NCI-H2227 treated with DMSO at 0.1 percent for 48 hours (cell line): ENCODE measurements around the gene ZSWIM8.
"Not testable (repeated sequence)": the region's sequence is repeated elsewhere in the genome, so short reads cannot be mapped to it uniquely, and the experiment has no call there.

ENCODE experiments used
- DNase-seq: peaks from one replicate; lab custom pipeline; 2025; lab: John Stamatoyannopoulos, UW

The ZSWIM8 gene

DNA sequence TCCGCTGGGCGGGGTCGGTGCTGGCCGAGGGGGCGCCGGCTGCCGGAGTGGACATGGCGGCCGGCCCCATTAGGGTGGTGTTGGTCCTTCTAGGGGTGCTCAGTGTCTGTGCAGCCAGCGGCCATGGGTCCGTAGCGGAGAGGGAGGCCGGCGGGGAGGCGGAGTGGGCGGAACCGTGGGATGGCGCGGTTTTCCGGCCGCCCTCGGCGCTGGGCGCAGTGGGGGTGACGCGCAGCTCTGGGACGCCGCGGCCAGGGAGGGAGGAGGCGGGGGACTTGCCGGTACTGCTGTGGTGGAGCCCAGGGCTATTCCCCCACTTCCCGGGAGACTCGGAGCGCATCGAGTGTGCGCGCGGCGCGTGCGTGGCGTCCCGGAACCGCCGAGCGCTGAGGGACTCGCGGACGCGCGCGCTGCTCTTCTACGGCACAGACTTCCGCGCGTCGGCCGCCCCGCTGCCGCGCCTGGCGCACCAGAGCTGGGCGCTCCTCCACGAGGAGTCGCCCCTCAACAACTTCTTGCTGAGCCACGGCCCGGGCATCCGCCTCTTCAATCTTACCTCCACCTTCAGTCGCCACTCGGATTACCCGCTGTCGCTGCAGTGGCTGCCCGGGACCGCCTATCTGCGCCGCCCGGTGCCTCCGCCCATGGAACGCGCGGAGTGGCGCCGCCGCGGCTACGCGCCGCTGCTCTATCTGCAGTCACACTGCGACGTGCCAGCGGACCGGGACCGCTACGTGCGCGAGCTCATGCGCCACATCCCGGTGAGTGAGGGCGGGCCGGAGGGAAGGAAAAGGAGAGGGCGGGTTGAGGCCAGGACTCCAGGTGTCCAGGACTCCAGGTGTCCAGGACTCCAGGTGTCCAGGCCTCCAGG lies 12.9 kb upstream of the ZSWIM8 start:
- DNase-seq = peak; percentile 60

DNA sequence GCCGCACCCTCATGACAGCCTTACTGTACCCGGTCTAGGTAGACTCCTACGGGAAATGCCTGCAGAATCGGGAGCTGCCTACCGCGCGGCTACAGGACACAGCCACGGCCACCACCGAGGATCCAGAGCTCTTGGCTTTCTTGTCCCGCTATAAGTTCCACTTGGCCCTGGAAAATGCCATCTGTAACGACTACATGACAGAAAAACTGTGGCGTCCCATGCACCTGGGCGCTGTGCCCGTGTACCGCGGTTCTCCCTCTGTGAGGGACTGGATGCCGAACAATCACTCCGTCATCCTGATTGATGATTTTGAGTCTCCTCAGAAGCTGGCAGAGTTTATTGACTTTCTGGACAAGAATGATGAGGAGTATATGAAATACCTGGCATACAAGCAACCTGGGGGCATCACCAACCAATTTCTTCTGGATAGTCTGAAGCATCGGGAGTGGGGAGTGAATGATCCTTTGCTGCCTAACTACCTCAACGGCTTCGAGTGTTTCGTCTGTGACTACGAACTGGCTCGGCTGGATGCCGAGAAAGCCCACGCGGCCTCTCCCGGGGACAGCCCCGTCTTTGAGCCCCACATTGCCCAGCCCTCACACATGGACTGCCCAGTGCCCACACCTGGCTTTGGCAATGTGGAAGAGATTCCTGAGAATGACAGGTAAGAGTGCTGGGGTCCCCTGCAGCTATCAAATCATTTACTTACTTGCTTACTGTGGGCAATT lies 12.1 kb upstream of the ZSWIM8 start:
- DNase-seq = no peak

DNA sequence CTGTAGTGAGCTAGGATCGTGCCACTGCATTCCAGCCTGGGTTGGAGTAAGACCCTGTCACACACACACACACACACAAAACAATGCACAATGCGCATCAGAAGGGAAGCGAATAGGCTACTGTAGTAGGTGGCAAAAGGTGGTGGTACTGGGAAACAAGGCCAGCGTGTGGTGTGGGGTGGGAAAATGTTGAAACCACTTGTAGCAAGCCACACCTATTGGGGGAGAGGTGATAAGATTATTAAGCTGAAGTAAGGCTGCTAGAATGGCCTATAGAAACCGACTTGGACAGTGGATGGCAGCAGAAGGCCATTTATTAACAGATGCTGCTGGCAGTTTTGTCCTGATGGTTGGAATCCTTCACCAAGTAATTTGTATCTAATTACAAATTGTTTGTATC lies 10.8 kb upstream of the ZSWIM8 start:
- peak; percentile 6 for DNase-seq

DNA sequence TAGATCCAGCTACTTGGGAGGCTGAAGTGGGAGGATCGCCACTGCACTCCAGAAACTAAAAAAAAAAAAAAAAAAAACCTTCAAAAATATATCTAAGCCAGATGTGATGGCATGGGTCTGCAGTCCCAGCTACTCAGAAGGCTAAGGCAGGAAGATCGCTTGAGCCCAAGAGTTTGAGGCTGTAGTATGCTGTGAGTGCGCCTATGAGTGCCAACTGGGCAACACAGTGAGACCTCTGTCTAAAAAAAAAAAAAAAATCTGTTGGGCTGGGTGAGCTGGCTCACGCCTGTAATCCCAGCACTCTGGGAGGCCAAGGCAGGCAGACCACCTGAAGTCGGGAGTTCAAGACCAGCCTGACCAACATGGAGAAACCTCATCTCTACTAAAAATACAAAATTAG lies 6.4 kb upstream of the ZSWIM8 start:
- no peak for DNase-seq

DNA sequence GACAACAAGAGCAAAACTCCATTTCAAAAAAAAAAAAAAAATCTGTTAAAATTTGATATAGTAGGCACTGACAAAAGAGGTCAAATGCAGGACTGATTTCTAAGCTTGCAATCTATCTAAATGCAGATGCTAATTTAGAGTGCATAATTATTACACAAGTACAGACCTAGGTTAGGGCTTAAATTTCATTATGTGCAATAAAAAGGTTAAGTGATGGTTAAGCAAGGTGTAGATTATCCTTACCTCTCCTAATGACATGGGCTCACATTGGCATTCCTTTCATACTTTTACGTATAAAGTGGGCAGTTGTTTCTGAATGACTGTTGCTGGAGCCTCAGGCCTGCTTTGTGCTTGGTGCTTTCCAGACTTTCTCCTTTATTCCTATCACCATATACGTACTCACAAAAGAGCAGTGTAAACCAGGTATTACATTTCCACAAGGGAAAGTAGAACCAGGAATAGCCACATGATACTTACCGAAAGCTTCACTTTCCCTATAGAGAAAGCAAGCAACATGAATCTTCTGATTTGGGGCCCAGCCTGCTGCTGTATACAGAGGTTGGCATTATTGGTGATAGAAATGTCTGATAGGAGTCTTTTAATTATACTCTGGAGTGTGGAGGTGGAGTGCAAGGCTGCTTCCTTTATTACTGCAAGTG lies 5.7 kb upstream of the ZSWIM8 start:
- no peak for DNase-seq

DNA sequence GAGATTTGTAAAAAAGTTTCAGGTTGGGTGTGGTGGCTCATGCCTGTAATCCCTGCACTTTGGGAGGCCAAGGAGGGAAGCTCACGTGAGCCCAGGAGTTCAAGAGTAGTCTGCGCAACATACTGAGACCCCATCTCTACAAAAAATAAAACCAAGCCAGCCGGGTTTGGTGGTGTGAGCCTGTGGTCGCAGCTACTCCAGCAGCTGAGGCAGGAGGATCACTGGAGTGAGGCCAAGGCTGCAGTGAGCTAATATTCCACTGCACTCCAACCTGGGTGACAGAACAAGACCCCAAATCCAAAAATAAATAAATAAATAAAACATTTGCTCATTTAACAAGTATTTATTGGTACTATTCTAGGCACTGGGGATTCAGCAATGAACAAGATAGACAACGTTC lies 5.1 kb upstream of the ZSWIM8 start:
- no peak for DNase-seq

DNA sequence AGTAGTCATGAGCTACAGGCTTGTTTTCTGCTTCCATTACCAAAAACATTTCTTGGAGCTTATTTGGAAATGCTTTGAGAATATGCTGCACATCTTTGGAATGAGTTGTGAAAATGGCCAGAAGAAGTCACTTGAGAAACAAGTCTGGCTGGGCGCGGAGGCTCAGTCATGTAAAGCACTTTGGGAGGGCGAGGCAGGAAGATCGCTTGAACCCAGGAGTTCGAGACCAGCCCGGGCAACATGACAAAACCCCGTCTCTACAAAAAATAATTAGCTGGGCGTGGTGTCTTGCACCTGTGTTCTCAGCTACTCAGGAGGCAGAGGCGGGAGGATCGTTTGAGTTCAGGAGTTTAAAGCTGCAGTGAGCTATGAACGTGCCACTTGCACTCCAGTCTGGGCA lies 4.4 kb upstream of the ZSWIM8 start:
- no peak for DNase-seq

DNA sequence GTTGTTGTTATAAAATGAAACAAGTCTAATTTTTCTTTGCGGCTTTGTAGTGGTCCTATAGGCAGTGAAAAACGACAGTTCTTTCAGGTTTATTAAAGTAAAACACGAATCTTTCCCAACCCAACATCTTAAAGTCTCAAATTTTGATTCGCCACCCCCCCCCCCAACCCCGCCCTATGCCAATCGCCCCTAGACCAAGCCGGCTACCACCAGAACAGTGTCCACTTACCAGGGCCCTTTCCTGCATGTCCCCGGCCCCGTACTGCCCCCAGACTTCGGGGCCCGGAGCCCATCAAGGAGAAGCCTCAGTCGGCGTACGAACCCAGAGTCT lies 3.9 kb upstream of the ZSWIM8 start:
- DNase-seq = no peak

DNA sequence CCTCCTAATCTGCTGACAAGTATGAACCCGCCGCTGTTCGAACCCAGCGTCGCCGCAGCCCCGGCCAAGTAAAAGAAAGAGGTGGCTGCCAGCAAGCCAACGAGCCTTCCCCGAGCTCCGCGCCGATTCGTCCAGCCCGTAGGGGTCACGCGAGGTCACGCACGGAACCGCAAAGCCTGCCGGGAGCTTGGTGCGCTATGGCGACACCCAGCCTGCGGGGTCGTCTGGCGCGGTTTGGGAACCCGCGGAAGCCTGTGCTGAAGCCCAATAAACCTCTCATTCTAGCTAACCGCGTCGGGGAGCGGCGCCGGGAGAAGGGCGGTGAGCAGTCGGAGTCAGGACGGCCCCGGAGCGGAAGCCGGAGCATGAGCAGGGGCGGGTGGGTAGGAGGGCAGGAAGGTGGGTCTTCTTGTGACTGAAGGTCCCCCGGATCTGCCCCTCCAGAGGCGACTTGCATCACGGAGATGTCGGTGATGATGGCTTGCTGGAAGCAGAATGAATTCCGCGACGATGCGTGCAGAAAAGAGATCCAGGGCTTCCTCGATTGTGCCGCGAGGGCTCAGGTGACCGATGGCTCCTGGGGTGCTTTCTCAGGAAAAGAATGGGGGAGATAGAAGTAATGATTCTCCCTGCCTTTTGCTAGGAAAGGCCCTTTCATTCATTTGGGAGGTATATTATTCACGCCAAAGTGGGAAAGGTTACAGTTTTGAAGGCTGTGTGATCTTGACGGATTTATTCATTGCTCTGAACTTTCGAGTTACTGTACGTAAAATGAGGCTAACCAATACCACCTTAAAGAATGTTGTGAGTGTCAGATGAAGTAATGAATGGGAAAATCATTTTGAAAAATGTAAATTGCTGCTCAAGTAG lies 3.3 kb upstream of the ZSWIM8 start, which contains the start of gene CHCHD1:
TSS of gene CHCHD1 (plus strand) at position 170 of the 870 bp plus-strand sequence. CDS start at position 198, 28 bp downstream.
- peak; percentile 85 for DNase-seq

DNA sequence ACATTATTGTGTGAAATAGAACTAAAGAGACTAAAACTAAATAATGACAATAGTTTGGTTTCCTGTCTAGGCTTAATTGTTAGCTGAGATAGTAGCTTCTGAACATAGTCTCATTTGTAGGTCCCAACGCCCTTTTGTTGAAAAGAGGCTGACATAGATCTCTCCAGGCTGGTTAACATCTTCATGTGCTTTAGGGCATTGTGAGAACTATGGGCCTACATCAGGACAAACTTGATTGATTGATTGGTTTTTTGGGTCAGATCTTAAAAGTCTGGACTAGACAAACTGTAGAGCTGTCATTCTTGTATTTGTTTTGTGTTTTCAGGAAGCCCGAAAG lies 2.7 kb upstream of the ZSWIM8 start:
- DNase-seq = no peak

DNA sequence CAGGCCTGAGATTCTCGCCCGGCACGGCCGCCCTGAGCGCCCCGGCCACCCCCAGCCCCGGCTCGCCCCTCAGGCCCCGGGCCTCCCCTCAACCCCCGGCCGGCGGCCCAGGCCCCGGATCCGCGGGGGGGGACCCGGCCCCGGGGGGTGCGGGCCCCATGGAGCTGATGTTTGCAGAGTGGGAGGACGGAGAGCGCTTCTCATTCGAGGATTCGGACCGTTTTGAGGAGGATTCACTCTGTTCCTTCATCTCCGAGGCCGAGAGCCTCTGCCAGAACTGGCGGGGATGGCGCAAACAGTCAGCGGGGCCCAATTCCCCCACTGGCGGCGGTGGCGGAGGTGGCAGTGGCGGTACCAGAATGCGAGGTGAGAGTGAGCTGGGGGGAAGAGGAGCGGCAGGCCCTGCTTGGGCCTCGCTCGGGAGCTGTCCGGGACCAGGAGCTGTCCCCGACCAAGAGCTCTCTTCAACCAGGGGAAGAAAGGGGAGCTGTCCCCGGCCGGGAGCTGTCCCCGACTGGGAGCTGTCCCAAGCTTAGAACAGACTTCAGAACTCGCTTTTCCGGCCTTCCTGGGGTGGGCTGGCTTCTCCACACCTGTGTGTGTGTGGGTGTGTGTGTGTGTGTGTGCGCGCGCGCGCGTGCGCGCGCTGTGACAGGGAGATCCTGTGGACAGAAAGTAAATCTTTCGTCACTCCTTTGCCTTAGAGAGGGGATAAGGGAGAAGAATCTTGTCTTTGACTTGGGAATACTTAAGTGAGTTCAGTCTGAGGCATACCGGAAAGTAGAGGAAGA lies 510 bp downstream of the ZSWIM8 start:
- no peak for DNase-seq

DNA sequence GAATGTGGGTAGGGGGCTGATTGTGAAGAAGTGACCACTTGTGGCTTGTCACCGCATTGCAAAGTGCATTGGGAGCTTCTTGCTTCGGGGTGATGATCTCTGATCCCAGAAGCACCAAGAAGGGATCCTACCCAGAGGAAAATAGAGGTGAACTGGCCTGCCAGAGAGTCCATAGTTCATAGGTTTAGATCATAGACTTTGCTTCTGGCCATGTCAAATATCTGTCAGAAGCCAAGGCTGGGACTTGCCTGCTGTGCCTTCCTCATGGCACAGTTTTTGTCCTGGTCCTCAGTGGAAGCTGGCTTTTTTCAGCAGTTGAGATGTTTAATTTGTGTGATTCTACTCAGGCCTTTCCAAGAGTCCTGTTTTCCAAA lies 1.1 kb downstream of the ZSWIM8 start:
- no peak for DNase-seq

DNA sequence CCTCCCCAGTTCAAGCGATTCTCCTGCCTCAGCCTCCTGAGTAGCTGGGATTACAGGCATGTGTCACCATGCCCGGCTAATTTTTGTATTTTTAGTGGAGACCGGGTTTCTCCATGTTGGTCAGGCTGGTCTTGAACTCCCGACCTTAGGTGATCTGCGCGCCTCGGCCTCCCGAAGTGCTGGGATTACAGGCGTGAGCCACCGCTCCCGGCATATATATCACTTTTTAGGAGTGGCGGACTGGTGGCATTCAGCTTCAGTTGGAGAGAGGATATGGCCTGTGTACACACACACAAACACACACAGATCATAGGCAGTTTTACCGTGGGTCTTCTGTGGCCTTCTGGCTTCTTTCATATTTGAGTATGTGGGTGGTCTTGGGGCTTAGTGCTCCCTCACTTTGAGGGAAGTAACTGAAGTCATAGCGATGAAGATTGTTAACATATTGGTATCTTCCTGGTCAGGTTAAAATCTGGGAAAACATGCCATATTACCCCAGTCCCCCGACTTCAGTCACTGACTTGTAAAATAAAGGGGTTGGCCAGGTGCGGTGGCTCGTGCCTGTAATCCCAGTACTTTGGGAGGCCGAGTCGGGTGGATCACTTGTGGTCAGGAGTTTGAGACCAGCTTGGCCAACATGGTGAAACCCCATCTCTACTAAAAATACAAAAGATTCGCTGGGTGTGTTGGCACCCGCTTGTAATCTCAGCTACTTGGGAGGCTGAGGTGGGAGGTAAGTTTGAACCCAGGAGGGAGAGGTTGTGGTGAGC lies 1.8 kb downstream of the ZSWIM8 start:
- DNase-seq = not testable (repeated sequence)

DNA sequence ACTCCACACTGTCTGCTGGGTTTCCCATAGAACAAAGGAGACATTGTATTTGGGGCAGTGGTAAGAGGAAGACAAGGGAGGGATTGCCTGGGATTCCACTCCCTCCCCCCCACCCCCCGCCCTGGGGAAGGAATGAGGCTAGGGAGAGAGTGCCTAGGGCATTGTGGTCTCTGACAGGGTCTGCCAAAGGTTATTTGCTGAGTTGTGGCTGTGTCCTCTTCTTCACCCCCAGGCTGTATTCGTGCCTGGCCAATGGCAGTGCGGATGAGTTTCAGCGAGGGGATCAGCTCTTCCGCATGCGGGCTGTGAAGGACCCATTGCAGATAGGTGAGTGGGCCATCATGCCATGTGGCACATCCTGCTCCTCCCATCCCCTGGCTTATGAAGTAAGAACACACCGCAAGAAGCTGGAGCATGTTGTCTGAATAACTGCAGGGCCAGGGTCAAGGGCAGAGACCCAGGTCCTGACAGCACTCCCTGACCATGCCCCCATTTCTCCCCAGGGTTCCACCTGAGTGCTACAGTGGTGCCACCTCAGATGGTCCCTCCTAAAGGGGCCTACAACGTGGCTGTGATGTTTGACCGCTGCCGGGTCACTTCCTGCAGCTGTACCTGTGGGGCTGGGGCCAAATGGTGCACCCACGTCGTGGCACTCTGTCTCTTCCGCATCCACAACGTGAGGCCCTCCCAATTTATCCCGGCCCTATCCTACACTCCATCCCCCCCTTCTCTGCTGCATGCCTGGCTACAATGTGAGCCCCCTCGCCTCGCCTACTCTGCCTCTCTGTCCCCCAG lies 3.7 kb downstream of the ZSWIM8 start:
- DNase-seq = no peak

DNA sequence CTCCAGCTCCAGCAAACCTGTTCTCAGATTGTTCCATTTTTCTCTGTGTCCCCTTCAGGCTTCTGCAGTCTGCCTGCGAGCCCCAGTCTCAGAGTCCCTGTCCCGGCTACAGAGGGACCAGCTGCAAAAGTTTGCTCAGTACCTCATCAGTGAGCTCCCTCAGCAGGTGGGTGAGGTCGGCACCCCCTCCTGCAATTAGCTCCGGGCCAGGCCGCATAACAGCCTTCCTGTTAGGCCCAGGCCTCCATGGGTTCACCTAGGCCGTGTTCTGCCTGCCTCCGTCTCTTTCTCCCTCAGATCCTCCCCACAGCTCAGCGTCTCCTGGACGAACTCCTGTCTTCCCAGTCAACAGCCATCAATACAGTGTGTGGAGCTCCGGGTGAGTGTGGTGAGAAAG lies 4.3 kb downstream of the ZSWIM8 start:
- no peak for DNase-seq

DNA sequence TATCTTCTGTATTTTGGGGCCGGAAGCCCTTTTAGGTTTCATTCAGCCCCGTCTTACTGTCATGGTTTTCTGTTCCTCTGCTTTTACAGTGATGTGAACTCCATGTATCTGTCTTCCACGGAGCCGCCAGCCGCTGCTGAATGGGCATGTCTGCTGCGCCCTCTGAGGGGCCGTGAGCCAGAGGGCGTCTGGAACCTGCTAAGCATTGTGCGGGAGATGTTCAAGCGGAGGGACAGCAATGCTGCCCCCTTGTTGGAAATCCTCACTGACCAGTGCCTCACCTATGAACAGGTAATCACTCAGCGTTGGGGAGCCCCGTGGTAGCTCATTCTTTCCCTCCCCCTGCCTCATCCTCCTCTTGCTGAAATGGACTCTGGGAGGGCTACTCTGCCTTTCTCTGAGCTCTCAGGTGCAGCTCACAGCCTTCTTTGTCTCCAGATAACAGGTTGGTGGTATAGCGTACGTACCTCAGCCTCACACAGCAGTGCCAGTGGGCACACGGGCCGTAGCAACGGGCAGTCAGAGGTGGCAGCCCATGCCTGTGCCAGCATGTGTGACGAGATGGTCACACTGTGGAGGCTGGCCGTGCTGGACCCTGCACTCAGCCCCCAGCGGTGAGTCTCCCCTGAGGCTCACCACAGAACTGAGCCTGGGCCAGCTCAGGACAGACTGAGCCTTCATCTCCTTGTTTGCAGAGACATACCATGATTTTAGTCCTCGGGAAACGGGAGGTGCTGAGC lies 5.7 kb downstream of the ZSWIM8 start:
- DNase-seq = no peak

DNA sequence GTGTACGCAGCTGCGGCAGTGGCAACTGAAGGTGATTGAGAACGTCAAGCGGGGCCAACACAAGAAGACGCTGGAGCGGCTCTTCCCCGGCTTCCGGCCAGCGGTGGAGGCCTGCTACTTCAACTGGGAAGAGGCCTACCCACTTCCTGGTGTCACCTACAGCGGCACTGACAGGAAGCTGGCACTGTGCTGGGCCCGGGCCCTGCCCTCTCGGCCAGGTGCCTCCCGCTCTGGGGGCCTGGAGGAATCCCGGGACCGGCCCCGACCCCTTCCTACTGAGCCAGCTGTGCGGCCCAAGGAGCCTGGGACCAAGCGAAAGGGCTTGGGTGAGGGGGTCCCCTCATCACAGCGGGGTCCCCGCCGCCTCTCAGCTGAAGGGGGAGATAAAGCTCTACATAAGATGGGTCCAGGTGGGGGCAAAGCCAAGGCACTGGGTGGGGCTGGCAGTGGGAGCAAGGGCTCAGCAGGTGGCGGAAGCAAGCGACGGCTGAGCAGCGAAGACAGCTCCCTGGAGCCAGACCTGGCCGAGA lies 6.5 kb downstream of the ZSWIM8 start:
- no peak for DNase-seq

DNA sequence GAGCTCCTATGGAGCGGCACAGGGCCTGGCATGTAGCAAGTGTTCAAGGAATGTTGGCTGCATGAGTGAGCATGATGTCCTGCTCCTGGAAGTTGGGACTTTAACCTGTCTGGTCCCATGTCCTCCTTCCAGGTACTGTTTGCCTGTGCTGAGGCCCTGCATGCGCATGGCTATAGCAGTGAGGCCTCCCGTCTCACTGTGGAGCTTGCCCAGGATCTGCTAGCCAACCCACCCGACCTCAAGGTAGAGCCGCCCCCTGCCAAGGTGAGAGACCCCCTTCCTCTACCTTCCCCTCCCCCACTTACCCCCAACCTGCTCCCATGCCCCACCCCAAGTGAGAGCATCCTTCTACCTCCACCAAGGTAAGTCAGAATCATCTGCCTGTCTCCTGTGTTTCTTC lies 8.1 kb downstream of the ZSWIM8 start:
- DNase-seq = no peak

DNA sequence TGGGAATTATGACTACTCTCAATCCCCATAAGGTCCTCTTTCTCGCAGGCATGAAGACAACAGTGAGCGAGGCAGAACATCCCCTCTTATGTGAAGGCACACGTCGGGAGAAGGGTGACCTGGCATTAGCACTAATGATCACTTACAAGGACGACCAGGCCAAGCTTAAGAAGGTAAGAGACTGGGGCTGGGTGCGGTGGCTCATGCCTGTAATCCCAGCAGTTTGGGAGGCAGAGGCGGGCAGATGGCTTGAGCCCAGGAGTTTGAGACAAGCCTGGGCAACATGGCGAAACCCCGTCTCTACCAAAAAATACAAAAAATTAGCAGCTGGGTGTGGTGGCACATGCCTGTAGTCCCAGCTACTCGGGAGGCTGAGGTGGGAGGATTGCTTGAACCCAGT lies 10.1 kb downstream of the ZSWIM8 start:
- not testable (repeated sequence) for DNase-seq
